ENCODE measurements around the gene PRPF4.
"Not testable (repeated sequence)": the region's sequence is repeated elsewhere in the genome, so short reads cannot be mapped to it uniquely, and the experiment has no call there.

Gene PRPF4

GRCh38 chr9:113275157-113276131, at the start of gene PRPF4, which contains the start of gene CDC26:
Gene PRPF4 (plus strand): TSS chr9:113275658. CDS start chr9:113275744, 86 bp downstream.
Gene CDC26 (minus strand): TSS chr9:113275572. CDS start chr9:113272507, 3,065 bp downstream.
- DNase-seq, result peak; percentile 86 to 93 (median 91)

DNA sequence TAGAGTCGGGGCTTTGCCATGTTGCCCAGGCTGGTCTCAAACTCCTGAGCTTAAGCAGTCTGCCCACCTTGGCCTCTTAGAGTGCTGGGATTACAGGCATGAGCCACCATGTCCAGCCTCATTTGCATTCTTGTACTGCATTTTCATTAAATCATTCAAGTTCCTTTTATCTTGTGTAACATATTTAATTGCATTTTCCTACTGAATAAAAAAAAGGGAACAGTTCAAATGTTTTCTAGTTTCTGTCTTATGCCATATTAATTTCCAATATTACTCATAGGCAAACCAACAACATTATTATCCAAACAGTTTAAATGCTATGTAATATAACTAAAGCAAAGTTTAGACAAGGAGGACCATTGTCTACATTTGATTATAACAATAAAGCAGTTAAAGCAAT, 48.0 kb upstream of the PRPF4 start:
- DNase-seq, result no peak

DNA sequence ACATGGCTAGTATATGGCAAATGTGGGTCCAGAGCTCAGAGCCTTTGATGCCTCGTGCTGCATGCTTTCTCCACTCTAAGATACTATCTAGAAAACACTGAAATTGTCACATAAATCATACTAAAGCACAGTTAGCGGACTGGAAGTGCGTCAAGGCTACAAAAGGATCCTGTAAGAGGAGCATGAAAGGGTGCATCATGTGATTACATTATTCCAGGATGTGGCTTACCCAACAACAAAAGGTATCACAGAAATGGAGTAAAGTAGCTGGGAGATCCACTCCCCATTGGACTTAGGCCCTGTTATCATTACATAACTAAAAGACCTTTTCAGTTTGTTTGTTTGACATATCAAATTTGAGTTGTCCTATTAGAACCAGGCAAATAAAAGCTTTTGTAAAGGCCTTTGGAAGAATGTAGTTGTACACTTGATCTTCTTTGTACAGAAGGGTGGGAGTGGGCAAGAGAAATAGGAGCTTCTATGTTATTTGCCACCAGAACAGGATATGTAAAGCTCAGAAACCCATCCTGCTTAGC, 47.3 kb upstream of the PRPF4 start:
- peak in 5 of 6 experiments; percentile 6 to 73 (median 57) for DNase-seq

GRCh38 chr9:113231701-113232100, 43.8 kb upstream of the PRPF4 start:
- no peak for DNase-seq

DNA sequence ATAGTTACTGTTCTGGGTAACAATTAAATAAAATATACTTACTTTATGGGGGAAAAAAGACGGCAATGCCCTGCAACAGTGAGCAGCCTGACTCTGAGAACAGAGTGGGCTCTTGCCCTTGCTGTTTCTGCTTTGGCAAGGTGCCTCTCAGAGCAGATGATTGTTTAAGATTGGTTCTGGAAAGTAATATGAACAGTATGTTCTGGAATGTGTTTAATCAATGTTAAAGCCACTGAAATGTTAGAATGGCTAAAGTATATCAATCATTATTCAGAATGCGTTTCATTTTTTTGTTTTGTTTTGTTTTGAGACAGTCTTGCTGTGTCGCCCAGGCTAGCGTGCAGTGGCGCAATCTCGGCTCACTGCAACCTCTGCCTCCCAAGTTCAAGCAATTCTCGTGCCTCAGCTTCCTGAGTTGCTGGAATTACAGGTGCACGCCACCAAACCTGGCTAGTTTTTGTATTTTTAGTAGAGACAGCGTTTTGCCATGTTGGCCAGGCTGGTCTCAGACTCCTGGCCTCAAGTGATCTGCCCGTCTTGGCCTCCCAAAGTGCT, 39.7 kb upstream of the PRPF4 start:
- DNase-seq, result not testable (repeated sequence)

DNA sequence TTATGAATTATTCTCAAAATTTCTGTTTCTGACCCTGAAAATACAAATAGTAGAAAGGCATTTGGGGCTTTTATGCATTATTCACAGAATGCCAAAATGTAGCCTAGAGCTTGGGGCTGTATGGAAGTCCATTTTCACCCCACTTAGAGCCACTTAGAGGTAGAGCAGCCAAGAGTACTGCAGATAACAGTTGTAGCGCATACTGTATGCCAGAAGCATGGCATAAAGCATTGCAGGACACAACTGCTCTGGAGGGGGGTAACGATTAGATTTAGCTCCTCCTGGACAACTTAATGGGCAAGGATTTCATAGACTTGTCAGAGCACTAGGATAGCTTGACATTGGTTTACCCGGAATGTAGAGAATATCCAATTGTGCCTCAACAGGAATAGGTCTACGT, 38.4 kb upstream of the PRPF4 start:
- no peak for DNase-seq

DNA sequence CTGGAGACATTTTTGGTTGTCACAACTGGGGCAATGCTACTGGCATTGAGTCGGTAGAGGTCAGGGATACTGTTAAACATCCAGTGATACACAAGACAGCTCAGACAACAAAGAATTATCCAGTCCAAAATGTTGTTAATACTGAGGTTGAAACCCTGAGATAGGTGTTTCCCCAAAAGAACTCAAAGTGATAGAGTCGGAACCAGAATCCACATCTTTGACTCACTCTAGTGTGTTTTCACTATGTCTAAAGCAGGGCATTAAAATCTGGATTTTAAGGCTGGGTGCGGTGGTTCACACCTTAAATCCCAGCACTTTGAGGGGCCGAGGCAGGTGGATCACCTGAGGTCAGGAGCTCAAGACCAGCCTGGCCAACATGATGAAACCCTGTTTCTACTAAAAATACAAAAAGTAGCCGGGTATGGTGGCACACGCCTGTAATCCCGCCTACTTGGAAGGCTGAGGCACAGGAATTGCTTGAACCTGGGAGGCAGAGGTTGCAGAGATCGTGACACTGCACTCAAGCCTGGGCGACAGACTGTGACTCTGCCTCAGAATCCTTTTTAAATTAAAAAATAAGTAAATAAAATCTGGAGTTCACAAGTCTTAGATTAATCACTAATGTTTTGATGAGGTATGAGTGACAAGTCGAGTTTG, 37.1 kb upstream of the PRPF4 start:
- DNase-seq, result no peak

- DNase-seq, result no peak
Observed at GRCh38 chr9:113238859-113239232, 36.6 kb upstream of the PRPF4 start.

- no peak for DNase-seq
Observed at GRCh38 chr9:113241161-113241560, 34.3 kb upstream of the PRPF4 start.

DNA sequence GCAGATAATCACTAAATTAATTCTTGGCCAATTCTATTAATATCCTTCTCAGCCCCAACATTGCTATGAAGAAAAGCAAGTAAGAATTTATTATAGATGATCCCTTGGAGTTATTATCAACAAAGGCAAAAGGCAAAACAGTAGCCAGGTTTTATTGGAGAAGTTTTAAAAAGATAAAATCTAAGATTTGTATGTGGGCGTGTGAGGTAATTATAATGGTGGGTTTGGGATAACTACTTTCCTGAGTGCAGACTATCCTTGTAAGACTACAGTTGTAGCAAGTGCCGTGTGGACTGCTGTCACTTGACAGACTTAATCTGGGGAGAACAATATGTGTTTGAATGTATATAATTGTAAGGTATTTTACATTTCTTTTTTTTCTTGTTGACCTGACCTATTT, 30.9 kb upstream of the PRPF4 start:
- no peak for DNase-seq

- DNase-seq, result no peak
Observed at GRCh38 chr9:113245894-113246293, 29.6 kb upstream of the PRPF4 start.

- no peak for DNase-seq
Observed at GRCh38 chr9:113246928-113247327, 28.5 kb upstream of the PRPF4 start.

- DNase-seq, result no peak
Observed at GRCh38 chr9:113247640-113248039, 27.8 kb upstream of the PRPF4 start.

DNA sequence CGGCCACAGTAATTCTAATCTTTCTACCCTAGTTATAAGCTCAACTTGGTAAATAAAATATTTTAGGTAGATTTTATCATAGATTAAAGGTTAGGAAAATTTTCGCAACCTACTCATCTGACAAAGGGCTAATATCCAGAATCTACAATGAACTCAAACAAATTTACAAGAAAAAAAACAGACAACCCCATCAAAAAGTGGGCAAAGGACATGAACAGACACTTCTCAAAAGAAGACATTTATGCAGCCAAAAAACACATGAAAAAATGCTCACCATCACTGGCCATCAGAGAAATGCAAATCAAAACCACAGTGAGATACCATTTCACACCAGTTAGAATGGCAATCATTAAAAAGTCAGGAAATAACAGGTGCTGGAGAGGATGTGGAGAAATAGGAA, 25.8 kb upstream of the PRPF4 start:
- DNase-seq, result not testable (repeated sequence)

DNA sequence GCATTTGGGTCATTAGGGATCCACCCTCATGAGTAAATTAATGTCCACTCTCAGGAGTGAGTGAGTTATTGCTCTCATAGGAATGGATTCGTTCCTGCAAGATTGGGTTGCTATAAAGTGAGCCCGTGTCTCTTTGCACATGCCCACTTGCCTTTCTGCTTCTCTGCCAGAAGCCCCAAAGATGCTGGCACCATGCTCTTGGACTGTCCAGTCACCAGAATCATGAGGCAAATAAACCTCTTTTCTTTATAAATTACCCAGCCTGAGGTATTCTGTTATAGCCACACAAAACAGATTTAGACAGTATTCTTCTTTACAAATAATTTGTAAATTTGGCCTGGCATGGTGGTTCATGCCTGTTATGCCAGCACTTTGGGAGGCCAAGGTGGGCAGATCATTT, 24.7 kb upstream of the PRPF4 start:
- DNase-seq, result no peak

DNA sequence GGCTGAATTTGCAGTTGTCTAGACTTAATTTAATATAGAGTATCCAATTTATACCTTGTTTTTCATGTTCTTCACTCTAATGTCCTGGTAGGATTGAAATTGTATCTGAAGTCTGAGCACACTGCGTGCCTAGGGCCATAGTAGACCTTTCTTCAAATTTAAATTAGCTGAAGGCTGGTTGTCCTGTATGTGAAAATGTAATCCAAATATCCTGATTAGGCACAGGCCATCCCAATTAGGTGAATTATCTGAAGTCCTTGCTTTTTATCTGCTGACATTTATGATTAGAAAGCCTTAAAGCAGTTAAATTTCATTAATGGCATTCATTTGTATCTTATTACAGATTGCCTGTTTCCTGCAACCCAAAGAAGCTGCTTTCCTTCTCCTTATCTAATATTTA, 20.5 kb upstream of the PRPF4 start:
- DNase-seq, result no peak

DNA sequence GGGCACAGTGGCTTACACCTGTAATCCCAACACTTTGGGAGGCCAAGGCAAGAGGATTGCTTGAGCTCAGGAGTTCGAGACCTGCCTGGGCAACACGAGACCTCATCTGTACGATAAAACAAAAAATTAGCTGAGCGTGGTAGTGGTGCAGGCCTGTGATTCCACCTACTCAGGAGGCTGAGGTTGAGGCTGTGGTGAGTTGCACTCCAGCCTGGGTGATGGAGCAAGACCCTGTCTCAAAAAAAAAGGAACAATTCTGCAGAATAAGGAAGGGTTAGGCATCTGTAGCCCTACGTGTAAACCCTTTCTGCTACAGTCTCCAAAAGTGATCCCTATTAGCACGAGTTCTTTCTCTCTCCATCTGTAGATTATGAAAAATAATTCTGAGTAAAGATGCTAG, 20.0 kb upstream of the PRPF4 start:
- DNase-seq, result no peak

- DNase-seq, result no peak
Observed at GRCh38 chr9:113257863-113258262, 17.6 kb upstream of the PRPF4 start.

DNA sequence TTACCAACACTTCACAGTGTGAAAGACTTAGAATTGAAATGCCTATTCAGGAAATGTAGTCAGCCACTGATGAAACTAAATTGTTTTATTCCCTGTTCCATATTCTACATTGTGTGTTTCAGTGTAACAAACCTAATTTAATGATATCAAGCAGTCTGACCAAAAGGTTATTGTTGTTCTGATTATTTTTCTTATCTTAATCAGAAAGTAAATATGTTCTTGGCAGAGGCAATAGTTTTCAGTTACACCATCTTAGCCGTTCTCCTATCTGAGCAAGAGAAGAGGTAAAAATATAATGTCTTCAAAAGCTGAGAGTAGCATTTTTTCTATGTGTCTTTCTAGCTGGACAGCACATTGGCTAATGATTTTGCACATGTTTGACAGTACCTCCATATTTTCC, 17.2 kb upstream of the PRPF4 start:
- DNase-seq, result no peak

DNA sequence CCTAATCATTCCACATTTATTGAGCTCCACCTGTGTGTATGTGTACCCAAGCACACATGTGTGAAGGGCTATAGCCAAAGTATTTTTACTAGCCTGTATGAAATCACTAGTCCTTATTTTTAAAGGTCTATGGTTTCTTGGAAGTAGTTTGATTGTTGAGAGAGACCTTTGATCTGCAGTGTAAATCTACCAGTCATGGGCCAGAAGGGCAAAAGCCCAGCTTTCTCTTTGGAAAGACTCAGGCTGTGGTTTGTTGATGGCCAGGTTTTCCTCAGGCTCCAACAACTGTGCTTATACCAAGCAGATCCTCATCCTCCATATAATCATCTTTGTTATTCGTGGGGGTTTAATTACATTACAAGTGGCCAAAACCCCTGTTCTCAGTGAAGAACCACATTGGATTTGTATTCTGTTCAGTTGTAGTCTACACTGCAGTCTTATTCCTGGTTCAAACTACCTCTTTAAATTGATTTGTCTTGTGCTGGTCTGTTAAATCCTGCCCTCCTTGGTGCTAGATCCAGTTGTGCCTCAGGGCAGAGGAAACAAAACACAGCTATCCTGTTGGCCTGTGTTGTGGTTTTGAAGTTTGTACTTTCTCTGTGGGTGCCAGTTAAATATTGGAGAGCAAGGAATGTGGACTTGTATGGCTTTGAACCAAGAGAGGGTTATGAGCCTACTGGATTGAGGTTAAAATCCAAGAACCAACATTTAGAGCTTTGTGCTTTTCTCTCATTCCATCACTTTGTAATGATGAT, 13.4 kb upstream of the PRPF4 start:
- DNase-seq, result no peak

GRCh38 chr9:113266174-113266573, 9.3 kb upstream of the PRPF4 start:
- no peak for DNase-seq

- DNase-seq, result no peak
Observed at GRCh38 chr9:113267911-113268566, 7.4 kb upstream of the PRPF4 start.
